Measurements from ENCODE around the gene FHOD1. TPM values are rescaled to one million over a fixed set of nuclear protein-coding genes. Genes with fewer than 3 reads are reported as not detected.
A peak's percentile ranks its signal among the peaks of the same experiment; 100 is the strongest.

The FHOD1 gene
- total and polyA plus RNA-seq, 9 of the 15 experiments (the other 6 are each of a cell fraction or from before 2014, with no cell fraction given): 18.7 to 126 (median 32.3) TPM

DNA sequence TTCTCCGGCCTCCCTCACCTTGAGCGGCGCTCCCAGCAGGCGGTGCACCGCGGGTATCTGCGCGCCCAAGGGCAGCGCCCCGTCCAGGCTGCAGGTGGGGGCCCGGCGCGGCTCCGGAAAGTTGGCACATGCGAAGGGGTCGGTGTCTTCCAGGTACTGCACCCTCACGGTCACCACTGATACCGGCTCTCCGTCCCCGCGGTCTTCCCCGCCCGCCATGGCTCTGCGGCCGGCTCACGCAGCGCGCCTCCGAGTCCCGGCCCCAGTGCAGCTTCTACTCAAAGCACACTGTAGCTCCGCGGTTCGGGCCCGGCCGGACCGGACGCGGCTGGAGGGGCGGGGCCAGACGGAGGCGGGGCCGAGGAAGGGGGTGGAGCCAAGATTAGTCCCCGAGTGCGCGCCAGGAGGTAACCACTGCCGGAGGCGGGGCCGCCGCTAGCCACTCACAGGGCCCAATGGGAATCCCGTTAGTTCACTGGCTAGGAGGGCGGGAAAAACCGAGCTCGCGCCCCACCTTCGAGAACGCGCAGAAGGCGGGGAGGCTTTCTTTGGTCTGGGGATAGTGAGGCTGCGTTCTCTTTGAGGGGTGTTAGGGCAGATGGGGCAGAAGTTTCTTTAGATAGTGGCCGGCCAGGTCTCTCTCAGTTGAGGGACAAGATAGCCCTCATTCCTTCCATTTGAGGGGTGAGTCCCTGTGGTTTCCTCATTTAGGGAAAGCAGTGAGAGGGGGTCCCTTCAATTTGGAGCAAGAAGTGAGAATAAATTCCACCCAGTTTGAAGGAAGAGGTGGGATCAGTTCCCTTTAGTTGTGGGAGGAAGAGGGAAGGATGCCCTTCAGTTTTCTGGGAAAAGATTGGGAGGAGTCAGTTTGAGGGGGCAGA is at the start of gene FHOD1 (continued):
- 0 out of 4 replicates have a peak, but pooled peaks of 1 of the 2 experiments have one; percentile 3 for TF ChIP-seq TRIM24 (IDR thresholded peaks at IDR 0.05)
- no peak for TF ChIP-seq ATF7 (IDR thresholded peaks at IDR 0.05)
- peak; percentile 54; the same call in 1 of the 2 replicates for TF ChIP-seq PML (IDR thresholded peaks at IDR 0.05; ENCODE audit: low read length)
- no peak for TF ChIP-seq MEIS2 (IDR thresholded peaks at IDR 0.05; ENCODE audit: partially characterized antibody)
- TF ChIP-seq CCNT2 (IDR thresholded peaks at IDR 0.05; ENCODE audit: borderline replicate concordance, extremely low read depth, insufficient read length, low read depth, low read length): peak; percentile 71
- TF ChIP-seq, protein P1, sequence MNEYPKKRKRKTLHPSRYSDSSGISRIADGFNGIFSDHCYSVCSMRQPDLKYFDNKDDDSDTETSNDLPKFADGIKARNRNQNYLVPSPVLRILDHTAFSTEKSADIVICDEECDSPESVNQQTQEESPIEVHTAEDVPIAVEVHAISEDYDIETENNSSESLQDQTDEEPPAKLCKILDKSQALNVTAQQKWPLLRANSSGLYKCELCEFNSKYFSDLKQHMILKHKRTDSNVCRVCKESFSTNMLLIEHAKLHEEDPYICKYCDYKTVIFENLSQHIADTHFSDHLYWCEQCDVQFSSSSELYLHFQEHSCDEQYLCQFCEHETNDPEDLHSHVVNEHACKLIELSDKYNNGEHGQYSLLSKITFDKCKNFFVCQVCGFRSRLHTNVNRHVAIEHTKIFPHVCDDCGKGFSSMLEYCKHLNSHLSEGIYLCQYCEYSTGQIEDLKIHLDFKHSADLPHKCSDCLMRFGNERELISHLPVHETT (CRISPR knock-in tag; conservative IDR thresholded peaks at IDR 0.05 in 1 of 2, IDR thresholded peaks at IDR 0.05 in 1 of 2): no peak
- TF ChIP-seq HNRNPL (IDR thresholded peaks at IDR 0.05; ENCODE audit: low read depth, low read length): 0 out of 2 replicates have a peak, but pooled peaks have one; percentile 27
- TF ChIP-seq ZC3H8 (IDR thresholded peaks at IDR 0.05): no peak
- no peak for TF ChIP-seq CBFA2T3 (IDR thresholded peaks at IDR 0.05)
- TF ChIP-seq RBM14 (IDR thresholded peaks at IDR 0.05; ENCODE audit: borderline replicate concordance, insufficient read depth, low read depth, low read length): no peak
- TF ChIP-seq FOXJ3 (CRISPR knock-in tag; IDR thresholded peaks at IDR 0.05): no peak
- 0 out of 2 replicates have a peak, but pooled peaks have one; percentile 8 for TF ChIP-seq PTBP1 (IDR thresholded peaks at IDR 0.05; ENCODE audit: low read depth, low read length)
- TF ChIP-seq TEAD1 (CRISPR knock-in tag; IDR thresholded peaks at IDR 0.05): peak in 1 of 2 experiments; percentile 48; a peak in 1 of 4 replicates
- no peak for TF ChIP-seq GTF2A2 (tag; IDR thresholded peaks at IDR 0.05)
- TF ChIP-seq ZNF717 (CRISPR knock-in tag; IDR thresholded peaks at IDR 0.05): no peak
- no peak for TF ChIP-seq SIRT6 (IDR thresholded peaks at IDR 0.05; ENCODE audit: low read depth, low read length)
- TF ChIP-seq, protein P2, sequence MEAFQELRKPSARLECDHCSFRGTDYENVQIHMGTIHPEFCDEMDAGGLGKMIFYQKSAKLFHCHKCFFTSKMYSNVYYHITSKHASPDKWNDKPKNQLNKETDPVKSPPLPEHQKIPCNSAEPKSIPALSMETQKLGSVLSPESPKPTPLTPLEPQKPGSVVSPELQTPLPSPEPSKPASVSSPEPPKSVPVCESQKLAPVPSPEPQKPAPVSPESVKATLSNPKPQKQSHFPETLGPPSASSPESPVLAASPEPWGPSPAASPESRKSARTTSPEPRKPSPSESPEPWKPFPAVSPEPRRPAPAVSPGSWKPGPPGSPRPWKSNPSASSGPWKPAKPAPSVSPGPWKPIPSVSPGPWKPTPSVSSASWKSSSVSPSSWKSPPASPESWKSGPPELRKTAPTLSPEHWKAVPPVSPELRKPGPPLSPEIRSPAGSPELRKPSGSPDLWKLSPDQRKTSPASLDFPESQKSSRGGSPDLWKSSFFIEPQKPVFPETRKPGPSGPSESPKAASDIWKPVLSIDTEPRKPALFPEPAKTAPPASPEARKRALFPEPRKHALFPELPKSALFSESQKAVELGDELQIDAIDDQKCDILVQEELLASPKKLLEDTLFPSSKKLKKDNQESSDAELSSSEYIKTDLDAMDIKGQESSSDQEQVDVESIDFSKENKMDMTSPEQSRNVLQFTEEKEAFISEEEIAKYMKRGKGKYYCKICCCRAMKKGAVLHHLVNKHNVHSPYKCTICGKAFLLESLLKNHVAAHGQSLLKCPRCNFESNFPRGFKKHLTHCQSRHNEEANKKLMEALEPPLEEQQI (IDR thresholded peaks at IDR 0.05): no peak
- TF ChIP-seq KHSRP (IDR thresholded peaks at IDR 0.05): no peak
- peak; percentile 89 for TF ChIP-seq TAF1 (IDR thresholded peaks at IDR 0.05; ENCODE audit: control insufficient read depth, extremely low read depth, insufficient read depth, low read length, severe bottlenecking)
- TF ChIP-seq ESRRB (CRISPR knock-in tag; IDR thresholded peaks at IDR 0.05; ENCODE audit: borderline replicate concordance): no peak
- peak in 1 of 2 experiments; percentile 19; a peak in 1 of 4 replicates for TF ChIP-seq ETV6 (IDR thresholded peaks at IDR 0.05; ENCODE audit: borderline replicate concordance in 1 of 2, low read depth in 2 of 2, low read length in 1 of 2)
- no peak for TF ChIP-seq ETV6 (CRISPR knock-in tag; IDR thresholded peaks at IDR 0.05; ENCODE audit: borderline replicate concordance)
- peak; percentile 63 for TF ChIP-seq CTBP1 (IDR thresholded peaks at IDR 0.05; ENCODE audit: borderline replicate concordance)
- TF ChIP-seq MAZ (CRISPR knock-in tag; conservative IDR thresholded peaks at IDR 0.05 in 1 of 2, IDR thresholded peaks at IDR 0.05 in 1 of 2): peak in 1 of 2 experiments; percentile 75; a peak in 3 of 4 replicates

Measured in K562 (cell line).